NCI-H1048 (cell line): ENCODE data around the gene PATL2.
"Not testable (repeated sequence)": the region's sequence is repeated elsewhere in the genome, so short reads cannot be mapped to it uniquely, and the experiment has no call there.

Source experiments
- DNase-seq: peaks from one replicate; lab custom pipeline; 2025; lab: John Stamatoyannopoulos, UW

Gene PATL2

DNA sequence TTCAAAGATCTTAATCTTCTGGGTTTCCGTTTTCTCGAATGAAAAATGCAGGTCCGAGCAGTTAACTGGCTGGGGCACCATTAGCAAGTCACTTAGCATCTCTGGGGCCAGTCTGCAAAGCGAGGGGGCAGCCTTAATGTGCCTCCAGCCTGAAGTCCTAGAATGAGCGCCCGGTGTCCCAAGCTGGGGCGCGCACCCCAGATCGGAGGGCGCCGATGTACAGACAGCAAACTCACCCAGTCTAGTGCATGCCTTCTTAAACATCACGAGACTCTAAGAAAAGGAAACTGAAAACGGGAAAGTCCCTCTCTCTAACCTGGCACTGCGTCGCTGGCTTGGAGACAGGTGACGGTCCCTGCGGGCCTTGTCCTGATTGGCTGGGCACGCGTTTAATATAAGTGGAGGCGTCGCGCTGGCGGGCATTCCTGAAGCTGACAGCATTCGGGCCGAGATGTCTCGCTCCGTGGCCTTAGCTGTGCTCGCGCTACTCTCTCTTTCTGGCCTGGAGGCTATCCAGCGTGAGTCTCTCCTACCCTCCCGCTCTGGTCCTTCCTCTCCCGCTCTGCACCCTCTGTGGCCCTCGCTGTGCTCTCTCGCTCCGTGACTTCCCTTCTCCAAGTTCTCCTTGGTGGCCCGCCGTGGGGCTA lies at the start of gene PATL2, which contains the start of gene B2M:
PATL2 (minus strand) TSS at position 228 of the 647 bp plus-strand sequence. CDS start 34,833 bp downstream, outside the sequence.
B2M (plus strand) TSS at position 422 of the 647 bp plus-strand sequence; CDS start at position 452, 30 bp downstream.
- peak; percentile 92 for DNase-seq

DNA sequence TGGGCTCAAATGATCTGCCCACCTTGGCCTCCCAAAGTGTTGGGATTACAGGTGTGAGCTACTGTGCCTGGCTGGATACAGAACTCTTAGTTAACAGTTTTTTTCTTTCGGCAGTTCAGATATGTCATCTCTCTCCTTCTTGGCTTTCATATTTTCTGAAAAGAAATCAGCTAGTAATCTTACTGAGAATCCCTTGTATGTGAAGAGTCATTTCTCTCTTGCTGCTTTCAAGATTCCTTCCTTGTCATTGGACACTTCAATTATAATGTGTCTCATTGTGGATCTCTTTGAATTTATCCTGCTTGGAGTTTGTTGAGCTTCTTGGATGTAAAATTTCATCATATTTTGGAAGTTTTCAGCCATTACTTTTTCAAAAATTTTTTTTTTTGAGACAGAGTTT lies 42.2 kb upstream of the PATL2 start:
- DNase-seq: no peak

DNA sequence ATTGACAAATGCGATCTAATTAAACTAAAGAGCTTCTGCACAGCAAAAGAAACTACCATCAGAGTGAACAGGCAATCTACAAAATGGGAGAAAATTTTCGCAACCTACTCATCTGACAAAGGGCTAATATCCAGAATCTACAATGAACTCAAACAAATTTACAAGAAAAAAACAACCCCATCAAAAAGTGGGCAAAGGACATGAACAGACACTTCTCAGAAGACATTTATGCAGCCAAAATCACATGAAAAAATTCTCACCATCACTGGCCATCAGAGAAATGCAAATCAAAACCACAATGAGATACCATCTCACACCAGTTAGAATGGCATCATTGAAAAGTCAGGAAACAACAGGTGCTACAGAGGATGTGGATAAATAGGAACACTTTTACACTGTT lies 32.3 kb upstream of the PATL2 start:
- DNase-seq: not testable (repeated sequence)

GRCh38 chr15:44739222-44739847 lies 28.2 kb upstream of the PATL2 start:
- DNase-seq: not testable (repeated sequence)

GRCh38 chr15:44738340-44738984 lies 27.3 kb upstream of the PATL2 start:
- peak; percentile 9 for DNase-seq

- DNase-seq: no peak
Measured at GRCh38 chr15:44736181-44736765, 25.1 kb upstream of the PATL2 start, which contains the start of gene TRIM69. TRIM69 (plus strand) TSS chr15:44736528; CDS start chr15:44736705, 177 bp downstream.

- DNase-seq: no peak
Measured at GRCh38 chr15:44735482-44736180, 24.5 kb upstream of the PATL2 start.

DNA sequence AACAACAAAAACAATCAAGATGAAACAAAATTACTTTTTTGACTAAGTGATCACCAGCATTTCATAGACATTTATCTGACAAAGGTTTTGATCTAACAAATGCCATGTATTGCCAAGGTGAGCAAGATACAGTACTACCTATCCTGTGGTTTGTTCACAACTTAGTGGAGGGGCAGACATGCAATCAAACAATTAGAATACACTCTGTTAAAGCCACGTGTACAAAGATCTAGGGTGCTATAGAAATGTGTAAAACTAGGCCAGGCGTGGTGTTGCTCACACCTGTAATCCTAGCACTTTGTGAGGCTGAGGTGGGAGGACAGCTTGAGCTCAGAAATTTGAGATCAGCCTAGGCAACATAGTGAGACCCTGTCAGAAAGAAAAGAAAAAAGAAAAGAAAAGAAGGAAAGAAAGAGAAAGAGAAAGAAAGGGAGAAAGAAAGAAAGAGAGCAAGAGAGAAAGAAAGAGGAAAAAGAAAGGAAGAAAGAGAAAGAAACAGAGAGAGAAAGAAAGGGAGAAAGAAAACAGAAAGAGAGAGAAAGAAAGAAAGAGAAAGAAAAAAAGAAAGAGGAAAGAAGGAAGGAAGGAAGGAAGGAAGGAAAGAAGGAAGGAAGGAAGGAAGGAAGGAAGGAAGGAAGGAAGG lies 23.8 kb upstream of the PATL2 start:
- DNase-seq: no peak

DNA sequence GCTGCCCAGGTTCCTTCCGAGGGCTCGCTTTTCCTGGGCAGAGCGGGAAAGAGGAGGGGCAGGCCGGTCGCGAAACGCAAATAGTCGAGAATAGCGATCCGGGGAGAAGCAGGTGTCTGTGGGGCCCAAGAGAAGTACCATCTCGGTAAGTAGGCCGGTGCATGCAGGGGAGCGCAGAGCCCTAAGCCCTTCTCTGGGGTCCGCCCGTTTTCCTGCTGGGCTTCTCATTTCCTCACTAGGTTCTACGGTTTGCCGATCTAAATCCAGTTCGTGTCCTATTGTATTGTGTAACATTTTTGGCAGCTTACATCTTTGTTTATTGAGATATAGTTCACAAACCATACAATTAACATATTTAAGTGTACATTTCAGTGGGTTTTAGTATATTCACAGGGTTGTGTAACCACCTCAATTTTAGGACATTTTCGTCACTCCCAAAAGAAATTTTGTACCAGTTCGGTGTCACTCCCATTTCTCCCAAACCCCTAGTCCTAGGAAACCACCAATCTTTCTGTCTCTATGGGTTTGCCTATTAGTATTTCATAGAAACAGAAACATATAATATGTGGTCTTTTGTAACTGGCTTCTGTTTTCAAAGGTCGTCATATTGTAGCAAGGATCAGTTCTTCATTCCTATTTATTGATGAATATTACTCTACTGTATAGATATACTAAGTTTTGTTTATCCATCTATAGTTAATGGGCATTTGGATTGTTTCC lies 18.4 kb upstream of the PATL2 start:
- no peak for DNase-seq

- peak; percentile 91 for DNase-seq
Measured at GRCh38 chr15:44728576-44729407, 17.7 kb upstream of the PATL2 start.

DNA sequence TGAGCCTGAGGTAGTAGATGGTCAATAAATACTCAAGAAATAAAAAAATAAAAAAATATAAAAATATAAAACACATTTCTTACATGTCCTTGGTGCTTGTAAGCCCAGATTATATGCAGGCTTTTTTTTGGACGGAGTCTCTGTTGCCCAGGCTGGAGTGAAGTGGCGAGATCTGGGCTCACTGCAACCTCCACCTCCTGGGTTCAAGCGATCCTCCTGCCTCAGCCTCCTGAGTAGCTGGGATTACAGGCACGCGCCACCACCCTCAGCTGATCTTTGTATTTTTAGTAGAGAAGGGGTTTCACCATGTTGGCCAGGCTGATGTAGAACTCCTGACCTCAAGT lies 17.1 kb upstream of the PATL2 start:
- not testable (repeated sequence) for DNase-seq

DNA sequence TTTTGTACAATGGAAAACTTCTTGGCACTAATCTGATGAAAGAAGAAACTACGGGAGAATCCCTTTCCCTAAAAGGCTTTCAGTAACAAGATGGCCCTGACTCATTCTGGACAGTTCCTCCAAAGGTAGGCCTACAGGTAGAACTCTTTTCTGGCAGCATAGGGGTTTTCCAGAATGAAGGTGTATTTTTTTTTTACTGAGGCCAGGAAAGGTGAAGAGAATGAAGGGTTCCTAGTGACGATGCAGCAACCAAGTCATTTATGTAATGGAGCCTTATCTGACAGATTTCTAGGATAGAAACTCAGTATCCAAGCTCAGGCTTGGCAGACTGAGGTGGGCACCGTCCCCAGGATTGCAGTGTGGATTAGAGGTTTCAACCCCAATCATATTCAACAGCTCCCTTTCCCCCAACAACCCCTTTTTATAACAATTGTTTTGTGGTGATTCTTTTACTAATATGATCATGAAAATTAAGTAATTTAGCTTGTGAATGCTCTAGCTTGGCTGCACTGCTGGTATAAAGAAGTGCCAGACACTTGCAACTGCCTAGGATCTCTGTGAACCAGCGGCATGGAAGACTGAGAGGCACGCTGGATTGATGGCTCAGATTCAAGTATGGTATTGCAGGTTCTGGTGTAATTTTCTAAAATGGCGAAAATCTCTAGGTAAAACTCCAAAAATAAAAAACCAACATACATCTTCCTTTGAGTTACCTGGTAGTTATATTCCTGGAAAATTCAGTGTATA lies 16.5 kb upstream of the PATL2 start:
- DNase-seq: no peak

GRCh38 chr15:44726568-44727484 lies 15.7 kb upstream of the PATL2 start:
- DNase-seq: no peak

DNA sequence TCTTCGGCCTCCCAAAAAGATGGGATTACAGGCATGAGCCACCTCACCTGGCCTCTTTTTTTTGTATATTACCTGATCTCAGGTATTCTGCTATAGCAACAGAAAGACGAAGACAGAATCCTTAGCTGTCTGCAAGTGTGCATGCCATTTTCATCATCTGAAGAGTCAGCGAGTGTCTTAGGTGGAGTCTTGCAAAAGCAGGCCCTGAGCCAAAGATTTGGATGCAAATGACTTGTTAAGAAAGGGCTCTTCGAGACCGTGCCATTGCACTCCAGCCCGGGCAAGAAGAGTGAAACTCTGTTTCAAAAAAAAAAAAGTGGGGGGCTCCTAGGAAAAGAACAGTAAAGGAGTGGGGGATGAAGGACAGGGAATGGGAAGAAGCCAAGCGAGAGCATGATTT lies 15.0 kb upstream of the PATL2 start:
- DNase-seq: no peak

- no peak for DNase-seq
Measured at GRCh38 chr15:44722011-44722410, 10.9 kb upstream of the PATL2 start.

- no peak for DNase-seq
Measured at GRCh38 chr15:44720460-44721176, 9.5 kb upstream of the PATL2 start.

DNA sequence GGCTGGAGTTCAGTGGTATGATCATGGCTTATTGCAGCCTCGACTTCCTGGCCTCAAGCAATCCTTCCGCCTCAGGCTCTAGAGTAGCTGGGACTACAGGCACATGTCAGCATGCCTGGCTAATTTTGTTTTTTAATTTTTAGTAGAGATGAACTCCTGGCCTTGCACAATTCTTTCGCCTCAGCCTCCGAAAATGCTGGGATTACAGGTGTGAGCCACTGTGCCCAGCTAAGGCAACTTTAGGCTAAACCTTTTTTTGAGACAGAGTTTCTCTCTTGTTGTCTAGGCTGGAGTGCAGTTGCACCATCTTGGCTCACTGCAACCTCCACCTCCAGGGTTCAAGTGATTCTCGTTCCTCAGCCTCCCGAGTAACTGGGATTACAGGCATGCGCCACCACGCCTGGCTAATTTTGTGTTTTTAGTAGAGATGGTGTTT lies 8.9 kb upstream of the PATL2 start:
- not testable (repeated sequence) for DNase-seq
